GM18907 (cell line): ENCODE data around the gene FOXC1.

Experiments used
- ATAC-seq: cut with Tn5 transposase; IDR thresholded peaks from one replicate; pipeline ENCODE4 v1.9.1; 2021; ENCODE audit warnings: mild to moderate bottlenecking, moderate library complexity; ENCODE audit not compliant: unreplicated experiment

FOXC1 gene

DNA sequence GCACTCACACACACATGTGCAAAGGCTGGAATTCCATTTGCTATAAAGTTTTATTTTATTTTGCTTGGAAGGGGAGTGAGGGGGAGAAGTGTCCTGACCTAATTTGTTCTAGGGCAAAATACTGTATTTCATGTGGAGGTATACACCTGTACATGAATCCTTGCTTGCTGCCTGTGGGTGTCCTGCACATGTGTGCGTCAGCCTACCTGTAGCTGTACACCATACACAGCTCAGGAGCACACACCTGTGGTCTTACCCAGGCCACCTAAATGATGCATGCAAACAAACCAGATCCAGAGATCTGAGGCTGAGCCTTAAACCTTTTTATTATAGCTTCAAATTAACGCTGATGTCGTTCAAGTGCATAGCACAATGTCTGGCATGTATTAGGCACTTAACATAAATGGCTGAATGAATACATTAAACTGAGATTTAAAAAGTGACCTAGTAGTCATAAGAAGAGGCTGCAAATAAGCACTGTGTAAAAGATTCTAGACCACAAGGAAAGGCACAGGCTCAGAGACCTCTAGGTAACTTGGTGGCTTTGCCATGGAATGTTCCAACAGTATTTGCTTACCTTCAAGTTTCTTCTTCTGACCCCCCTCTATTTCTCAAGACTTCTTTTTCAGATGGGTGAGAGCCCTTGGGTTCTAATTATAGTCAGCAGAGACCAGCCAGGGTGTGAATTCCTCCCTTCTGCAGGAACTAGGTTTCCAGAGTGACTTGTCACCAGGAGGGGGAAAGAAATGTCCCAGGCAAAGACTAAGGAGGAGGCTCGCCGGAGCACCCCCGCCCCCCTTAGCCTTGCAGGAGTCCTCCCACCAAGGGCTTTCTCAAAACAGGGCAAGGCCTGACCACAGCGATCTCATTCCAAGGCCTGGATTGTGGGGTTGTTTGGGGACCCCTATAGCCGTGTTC, 13.4 kb downstream of the FOXC1 start:
- no peak for ATAC-seq

DNA sequence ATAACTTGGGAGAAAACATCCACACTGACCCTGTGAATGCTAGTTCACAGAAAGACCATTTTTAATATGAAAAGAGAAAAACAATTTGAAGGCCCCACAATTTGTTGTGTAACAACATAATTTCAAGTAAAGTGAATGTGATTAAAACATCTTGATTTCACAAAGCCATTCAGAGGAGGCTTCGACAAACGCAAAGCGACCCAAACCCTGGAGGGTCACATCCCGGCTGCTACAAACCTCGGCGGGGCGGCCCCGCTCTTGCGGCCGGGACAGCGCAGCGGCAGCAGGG, 14.0 kb downstream of the FOXC1 start:
- ATAC-seq, result no peak

DNA sequence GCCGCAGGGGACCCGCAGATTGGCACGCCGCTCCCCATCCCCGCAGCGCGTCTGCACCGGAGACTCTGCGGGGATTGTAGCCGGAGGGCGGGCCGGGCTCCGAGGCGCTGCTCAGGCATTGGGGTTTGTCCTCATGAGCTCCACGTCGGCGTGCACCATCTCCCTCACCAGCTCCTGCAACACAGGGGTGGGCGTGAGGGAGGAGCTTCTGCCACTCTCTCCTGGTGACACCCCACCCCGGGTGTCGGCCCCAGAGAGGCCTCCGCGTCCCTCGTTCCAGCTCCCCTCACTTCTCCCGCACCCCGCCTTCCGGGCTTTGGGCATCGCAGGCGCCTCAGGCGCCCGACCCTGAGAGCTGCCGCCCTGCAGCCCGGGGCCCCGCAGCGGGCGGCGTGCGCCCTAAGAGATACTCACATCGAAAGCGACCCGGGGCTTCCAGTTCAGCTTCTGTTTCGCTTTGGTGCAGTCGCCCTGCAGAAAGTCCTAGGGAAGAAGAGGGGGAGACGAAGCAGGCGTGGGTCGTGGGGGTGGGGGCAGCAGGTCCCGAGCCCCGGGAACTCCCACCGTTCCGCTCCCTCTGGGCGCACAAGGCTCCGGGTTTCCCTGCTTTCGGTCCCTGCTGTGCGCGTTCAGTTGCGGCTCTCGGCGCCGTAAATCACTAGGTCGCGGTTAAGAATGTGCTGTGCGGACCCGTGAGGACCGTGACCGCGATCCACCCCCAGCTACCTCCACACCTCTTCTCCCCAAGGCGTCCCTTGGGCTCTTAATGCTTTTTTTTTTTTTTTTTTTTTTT, 14.5 kb downstream of the FOXC1 start:
- no peak for ATAC-seq

DNA sequence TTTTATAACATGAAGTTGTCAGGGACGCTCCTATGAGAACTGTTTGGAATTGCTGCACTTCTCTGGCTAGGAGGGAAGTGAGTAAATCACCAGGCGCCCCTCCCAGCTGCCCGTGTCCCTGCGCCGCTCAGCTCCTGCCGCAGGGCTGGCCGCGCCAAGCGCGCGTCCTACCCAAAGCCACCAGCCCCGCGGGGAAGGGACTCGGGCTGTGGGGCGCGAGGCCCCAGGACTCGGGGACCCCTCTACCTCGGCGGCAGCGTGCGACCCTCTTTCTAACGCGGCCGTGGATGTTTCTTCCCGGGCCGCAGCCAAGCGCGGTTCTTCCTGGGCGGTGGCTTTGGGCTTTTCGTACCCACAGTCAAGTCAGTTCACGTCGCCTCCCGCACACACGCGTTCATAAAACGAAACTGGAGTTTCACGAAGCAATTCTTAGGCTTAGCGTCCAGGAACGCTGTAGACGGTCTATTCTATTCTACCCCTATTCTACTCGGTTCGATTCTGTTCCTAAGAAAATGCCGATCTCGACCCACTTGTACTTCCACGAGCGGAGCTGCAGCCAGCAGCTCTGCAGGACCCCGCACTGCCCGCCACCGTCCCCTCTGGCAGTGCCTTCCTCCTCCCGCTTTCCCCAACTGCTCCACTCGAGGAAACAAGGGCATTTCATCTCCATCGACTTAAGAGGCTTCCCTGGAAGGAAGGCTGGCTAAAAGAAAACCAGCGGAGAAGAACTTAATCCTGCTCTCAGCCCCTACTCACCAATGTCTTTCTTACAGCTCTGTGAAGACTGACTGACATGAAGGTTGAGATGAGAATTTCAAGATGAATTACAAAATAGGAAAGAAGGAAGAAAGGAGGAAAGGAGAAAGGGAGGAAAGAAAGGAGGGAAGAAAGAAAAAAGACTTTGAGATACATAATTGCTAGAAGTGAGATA, 15.4 kb downstream of the FOXC1 start:
- no peak for ATAC-seq

DNA sequence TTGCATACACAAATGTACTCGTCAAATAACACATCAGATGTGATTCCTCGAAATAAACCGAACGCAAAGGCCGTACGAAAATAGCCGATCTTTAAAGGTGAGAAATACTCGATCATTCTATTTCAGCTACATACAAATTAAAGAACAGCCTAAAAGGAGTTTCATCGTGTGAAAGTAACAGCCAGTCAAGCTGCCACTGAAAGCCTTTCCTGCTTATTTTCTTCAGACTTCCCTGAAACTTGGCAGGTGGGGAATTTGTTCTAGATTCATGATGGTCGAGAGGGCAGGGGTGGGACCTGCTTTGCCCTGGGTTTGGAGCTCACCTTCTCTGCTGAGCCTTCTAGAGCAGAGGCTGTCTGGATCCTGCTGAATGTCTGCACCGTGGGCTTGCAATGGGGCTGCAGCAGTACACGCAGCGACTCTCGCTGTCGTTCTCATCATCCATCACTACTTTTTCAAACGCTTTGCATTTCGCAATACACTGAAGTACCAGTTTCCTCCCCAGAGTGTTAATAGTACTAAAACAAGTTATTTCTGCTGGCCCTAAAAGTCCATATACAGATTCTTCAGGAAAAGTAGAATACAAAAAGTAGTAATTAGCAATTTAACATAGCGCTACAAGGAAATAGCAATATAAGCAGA, 16.2 kb downstream of the FOXC1 start:
- ATAC-seq, result no peak

DNA sequence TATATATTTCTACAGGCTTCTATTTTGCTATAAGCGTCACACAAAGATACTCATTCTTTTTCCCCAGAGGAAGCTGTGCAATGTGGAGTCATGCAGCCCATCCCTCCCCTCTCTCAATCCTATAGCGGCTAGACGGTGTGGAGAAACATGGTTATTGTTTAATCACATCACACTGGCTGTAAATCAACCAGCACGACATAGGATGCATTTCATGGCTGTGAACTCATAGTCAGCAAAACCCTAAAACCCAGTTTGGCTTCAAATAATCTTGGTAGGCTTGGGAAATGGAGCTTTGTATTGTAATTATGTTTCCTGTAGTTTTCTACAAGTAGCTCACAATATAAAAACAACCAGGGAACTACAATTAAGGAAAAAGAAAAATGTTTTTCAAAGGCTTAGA, 16.8 kb downstream of the FOXC1 start:
- ATAC-seq, result no peak

DNA sequence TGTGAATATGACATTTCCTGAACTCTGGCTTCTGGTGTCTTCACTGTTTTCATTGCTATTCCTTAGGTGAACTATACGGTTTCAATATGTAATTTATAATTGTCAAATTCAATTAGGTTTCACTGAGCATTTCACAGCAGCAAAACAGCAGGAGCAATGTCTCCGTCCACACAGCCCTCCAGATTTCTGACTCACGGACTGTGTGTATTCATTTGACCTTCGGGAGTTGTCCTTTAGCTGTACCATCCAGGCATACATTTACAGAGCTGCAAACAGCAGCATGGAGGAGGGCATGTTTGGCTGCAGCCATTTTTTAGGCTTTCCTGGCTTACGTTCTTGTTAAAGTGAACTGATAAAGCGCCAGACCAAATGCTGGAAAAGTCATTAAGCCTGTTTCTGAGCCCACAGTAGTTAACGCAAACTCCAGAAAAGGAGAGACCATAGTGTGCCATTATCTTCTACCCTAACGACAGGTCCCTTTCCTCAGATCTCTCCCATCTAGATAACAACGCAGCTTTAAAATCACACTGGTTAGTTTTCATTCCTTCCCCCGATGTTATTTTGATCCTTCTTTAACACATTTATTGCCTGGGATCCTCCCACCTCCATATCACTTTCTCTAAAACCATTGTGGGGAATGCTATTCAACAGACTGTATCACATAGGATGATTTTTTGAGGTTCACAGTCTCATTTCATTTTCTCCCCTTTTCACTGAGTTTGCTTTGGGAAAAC, 18.3 kb downstream of the FOXC1 start:
- ATAC-seq, result no peak

DNA sequence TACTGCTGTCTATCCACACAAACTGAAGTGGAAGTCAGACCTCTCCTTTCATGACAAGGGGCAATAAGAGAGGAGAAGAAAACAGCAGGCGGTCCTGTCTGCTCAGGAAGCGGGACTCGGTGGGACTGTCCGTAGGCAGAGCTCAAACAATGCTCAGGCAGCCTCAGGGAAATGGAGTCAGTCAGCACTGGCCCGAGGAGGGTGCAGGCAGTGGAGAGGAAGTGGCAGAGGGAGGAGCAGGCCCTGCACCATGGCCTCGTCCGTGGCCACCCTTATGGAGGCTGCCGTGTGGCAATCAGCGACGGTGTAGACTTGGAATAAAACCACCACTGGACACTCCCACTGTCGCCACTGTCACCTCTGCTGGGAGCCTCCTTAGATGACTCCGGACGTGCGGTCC, 19.6 kb downstream of the FOXC1 start:
- no peak for ATAC-seq

DNA sequence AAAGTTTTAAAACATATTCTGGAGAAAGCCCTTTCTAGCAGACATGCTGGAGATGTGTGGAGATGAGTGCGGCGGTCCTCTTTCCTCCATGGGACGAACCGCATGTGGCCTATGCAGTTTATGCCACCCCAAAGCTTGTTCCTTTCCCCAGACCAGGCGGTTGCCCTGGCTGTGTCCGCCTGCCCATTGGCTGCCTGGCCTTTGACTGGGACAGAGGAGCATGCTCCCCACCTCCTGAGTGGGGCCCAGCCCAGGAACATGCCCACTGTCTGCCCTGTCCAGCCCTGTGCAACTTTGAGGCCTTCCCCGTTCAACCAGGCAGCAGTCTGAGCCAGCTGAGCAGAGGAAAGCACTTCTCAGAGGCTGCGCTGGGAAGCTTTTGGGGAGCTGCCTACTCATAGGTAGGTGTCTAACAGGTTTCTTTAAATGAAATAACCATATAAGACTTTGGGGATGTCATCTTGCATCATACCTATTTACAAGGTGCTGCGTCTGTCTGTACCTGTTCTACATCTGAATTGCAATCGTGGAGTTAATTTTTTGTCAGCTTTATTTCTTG, 20.6 kb downstream of the FOXC1 start:
- no peak for ATAC-seq

DNA sequence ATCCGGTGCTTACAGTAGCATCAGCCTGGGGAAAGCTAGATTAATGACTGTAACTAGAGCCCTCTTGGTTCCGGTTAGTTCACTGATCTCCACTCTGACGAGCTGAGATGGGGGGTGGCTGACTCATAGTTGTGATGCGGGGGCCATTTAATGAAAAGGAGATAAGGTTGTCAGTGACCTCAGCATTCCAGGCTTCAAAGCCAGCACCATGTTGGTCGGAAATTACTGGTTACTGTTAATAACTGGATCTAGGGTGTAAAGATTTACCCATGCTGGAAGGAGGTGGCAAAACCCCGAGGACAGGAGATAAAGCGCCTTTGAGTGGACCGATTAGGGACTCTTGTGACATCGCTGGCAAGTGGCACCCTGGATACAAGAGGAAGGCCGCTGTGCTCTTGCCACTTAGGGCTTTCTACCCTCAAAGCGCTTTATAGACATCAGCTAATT, 21.1 kb downstream of the FOXC1 start:
- ATAC-seq, result no peak

DNA sequence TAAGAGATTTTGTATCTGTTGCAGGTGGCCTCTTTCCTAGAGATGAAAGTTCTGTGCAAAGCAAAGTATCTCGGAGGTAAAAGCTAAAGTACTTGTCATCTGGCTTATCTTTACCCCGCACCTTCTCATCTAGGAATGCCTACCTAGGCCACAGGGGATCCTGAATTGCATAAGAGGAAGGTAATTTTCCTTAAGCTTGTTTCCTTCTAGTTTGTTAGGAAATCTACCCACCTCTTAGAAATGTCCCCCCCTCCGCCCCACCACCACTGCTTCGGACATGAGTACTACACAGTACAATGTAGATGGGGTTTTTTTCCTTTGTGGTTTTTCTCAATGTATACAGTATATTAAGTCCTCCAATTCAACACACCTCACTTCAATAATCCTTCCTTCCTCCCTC, 21.5 kb downstream of the FOXC1 start:
- no peak for ATAC-seq

DNA sequence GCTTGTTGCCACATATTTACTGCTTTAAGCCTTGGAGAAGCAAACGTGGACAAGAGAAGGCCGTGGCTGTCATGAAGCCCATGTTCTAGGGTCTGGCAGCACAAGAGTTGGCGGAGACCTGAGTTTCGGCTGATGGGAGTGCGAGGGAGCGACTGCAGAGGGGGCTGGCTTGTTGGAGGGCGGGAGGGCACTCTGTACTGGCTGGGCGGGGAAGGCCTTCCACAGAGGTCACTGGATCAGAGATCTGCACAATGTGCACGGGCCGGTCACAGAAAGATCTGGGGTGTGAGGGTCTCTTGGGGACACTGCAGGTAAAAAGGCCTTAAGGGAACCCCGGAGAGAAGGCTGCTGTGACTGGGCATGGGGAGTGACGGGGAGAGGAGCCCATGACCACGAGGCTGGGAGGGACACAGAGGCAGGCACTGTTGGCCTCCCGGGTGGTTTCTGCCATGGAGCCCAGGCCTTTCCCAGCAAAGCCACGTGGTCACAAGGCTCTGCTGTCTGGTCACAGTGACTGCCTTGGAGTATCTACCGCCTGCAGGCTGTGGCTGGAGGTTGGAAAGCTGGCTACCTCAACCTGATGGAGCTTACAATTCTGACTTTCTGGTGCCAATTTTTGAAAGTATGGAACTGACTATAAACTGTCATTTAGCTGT, 23.8 kb downstream of the FOXC1 start:
- no peak for ATAC-seq

DNA sequence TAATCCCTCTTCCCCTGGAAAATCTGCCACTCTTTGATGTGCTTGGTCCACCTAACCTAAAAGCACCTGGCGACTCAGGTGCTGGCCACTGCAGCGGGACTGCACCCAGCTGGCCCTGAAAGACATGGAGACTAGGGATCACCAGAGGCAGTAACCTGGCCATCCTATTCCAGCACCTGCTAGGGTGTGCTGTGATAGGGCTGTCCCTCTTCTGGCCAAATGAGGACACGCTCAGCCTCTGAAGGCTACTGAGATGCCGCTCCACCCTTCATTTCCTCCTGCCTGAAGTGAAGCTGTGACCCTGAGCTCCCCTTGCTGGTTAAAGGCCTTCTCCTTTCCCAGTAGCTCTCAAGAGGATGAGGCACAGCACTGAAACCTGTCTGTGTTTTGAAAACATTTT, 24.4 kb downstream of the FOXC1 start:
- ATAC-seq, result no peak

DNA sequence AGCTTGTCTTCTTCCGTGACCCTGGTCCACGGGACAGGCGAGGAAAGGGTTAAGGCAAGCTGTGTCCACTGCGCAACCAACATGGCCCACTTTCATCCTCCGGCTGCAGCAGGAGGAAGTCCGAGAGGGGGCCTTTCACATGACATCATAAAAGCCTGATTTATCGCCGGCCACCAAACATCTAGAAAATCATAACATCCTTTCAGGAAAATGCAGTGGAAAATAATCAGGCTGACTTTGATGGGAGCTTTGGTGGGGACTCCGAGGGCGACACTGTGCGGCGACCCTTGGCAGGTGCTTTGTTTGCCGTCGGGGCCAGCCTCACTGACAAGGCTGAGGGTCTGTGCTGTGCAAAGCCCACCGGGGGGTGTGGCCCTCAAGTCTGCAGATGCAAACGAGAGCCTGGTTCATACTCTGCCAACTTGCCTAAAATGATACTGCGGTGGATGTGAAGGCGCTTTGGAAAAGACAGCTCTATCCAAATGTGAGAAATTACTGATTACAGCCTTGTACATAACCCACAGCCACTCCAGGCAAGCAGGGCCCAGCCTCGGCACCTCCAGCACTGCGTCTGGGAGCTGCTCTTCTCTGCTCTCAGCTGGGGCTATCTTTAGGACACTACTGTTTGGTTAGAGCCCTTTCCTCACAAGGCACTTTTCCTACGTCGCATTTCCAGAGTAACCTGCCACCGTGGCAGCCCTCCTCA, 25.7 kb downstream of the FOXC1 start:
- ATAC-seq, result no peak

DNA sequence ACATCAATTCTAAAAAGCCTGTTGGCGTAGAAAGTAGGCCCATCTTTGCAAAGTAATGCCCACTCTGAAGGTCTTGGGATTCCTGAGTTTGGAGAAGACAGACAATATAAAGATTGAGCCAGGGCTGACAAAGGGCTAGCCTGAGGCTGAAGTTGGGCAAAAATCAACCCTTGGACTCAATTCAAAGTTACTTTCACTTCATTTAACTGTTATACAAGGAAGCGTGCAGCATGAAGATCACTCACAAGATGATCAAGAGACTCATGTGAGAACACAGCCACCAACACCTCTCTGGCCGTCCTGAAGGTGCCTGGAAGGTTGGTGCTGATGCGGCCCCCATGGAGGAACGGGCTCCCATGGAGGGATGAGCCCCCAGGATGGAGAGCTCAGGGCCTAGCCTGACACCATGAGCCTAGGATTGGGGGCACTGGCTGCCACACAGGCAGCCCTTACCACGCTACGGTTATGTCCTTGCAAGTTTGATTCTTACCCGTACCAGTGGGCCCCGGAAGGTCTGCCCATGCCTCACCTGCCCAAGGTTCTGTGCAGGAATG, 26.6 kb downstream of the FOXC1 start:
- no peak for ATAC-seq

DNA sequence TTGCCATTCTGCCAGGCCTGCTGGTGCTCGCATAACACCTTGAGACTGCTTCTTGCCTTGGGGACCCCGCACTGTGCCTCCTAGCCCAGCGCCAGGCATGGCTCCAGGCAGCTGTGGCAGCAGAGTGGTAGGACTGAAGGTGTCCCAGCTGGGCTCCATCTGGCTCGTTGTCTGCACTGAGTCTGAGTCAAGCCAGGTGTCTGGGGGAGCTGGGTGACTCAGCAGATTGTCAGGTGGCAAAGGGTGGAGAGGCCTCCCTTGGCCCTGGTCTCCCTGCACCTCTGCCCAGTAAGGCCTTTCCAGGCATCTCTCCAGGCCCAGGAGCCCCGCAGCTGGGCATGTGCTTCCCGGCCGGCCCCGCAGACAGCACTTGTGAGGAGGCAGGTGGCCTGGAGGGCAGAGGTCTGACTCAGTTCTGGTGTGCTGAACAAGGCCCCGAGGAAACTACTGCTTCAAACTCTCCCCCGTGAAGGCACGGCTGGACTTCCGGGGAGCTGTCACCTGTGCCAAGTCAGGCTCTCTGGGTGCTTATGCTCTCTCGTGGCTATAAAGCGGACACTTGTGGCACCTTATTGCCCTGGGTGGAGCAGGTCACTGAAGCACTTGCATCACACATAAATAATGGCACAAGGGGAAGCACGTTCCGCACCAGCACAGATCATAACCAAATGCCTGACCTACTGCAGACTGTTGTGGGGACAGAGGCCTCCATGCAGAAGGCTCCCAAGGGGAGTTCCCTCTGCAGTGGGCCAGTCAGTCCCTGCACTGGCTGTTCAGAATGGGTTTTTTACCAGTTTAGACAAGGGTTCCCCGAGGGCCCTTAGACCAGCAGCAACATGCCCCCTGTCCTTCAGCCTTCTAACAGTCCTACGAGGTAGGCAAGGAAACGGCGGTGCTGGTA, 27.5 kb downstream of the FOXC1 start:
- ATAC-seq, result no peak

DNA sequence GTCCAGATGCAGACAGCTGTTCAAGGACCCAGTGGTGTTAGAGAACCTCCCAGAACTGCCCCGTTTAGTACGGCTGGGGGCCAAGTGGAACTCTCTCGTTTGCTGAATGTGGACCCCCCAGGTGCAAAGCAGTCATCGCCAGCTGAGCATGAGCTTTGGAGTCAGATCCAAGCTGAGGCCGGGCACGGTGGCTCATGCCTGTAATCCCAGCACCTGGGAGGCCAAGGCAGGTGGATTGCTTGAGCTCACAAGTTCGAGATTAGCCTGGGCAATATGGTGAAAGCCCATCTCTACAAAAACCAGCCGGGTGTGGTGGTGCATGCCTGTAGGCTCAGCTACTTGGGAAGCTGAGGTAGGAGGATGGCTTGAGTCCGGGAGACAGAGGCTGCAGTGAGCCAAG, 29.7 kb downstream of the FOXC1 start:
- ATAC-seq, result no peak
